C4-2B (cell line): Measurements from ENCODE around the gene CAMTA1.

Experiments used
- CTCF ChIP-seq: fragments of 450-650 bp; conservative IDR thresholded peaks from 2 replicates; pipeline ENCODE4 v1.5.1; 2017; ENCODE audit warnings: mild to moderate bottlenecking
- ZFX ChIP-seq: fragments of 450-650 bp; IDR thresholded peaks from 2 replicates; pipeline ENCODE4 v1.6.1; 2017

DNA sequence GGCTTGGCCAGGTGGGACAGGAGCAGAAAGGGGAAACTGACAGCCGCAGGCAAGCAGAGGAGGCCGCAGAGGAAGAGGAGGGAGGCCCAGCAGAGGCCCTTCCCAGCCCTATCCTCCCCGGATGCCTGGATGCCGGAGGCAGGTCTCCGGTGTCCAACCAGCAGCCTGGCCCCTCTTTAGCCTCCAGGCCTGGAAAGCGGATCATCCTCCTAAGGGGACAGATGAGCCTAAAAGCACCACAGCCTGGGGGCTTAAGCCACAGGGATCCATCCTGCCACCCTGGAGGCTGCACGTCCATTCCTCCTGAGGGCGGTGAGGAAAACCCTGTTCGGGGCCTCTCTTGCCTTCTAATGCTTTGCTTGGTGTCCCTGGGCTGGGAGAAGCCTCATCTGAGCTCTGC, 651.8 kb downstream of the CAMTA1 start:
- no peak for TF ChIP-seq ZFX
- TF ChIP-seq CTCF: no peak
